ENCODE measurements around the gene ATF7IP.

- TF ChIP-seq ZNF565 (CRISPR knock-in tag; conservative IDR thresholded peaks at IDR 0.05; ENCODE audit: low read depth) (no peak), ARNTL (CRISPR knock-in tag; IDR thresholded peaks at IDR 0.05; ENCODE audit: borderline replicate concordance, low read depth) (no peak), TSHZ2 (CRISPR knock-in tag; IDR thresholded peaks at IDR 0.05) (no peak), ISL1 (CRISPR knock-in tag; IDR thresholded peaks at IDR 0.05) (no peak), ZC3H10 (CRISPR knock-in tag; IDR thresholded peaks at IDR 0.05) (no peak), ZFP3 (CRISPR knock-in tag; IDR thresholded peaks at IDR 0.05) (no peak)
Observed at GRCh38 chr12:14547571-14547970, 182.1 kb downstream of the ATF7IP start.

Data from SK-N-SH treated with all-trans-retinoic acid at 6 μM for 48 hours (cell line).